Liver (tissue), 9 donors: Measurements from ENCODE around the gene FLAD1. TPM values are rescaled to one million over a fixed set of nuclear protein-coding genes. Genes with fewer than 3 reads are reported as not detected.

Experiments
- DNase-seq: peaks from one replicate; pipeline ENCODE4 v3.0.0-alpha.2; 2017; ENCODE audit warnings: low spot score
- H3K27ac ChIP-seq, 2 donors: one replicate each; pipeline ENCODE4 v1.7.0; 2013; ENCODE audit warnings: inconsistent platforms in 2 of 2, low read length in 2 of 2, control low read depth in 1 of 2, low read depth in 1 of 2, mild to moderate bottlenecking in 1 of 2
- H3K27me3 ChIP-seq, 4 donors: one replicate each; pipeline versions ENCODE4 v1.6.1 to v1.7.0; 2013; ENCODE audit warnings: low read length in 3 of 4, inconsistent platforms in 1 of 4, mild to moderate bottlenecking in 1 of 4, moderate library complexity in 1 of 4; ENCODE audit not compliant: control insufficient read depth in 4 of 4, insufficient read depth in 4 of 4
- H3K36me3 ChIP-seq, 4 donors: one replicate each; pipeline versions ENCODE4 v1.6.1 to v1.7.0; 2013; ENCODE audit warnings: low read length in 3 of 4, mild to moderate bottlenecking in 3 of 4, low read depth in 1 of 4, moderate library complexity in 1 of 4; ENCODE audit not compliant: control insufficient read depth in 4 of 4, insufficient read depth in 3 of 4
- H3K4me1 ChIP-seq, 4 donors: one replicate each; pipeline versions ENCODE4 v1.6.1 to v1.7.0; 2013; ENCODE audit warnings: low read length in 3 of 4, mild to moderate bottlenecking in 3 of 4, moderate library complexity in 1 of 4; ENCODE audit not compliant: control insufficient read depth in 4 of 4, insufficient read depth in 4 of 4
- H3K4me3 ChIP-seq, 3 donors: one replicate each; pipeline versions ENCODE4 v1.6.1 to v1.7.0; 2013; ENCODE audit warnings: low read length in 3 of 3, control low read depth in 1 of 3, low read depth in 1 of 3, mild to moderate bottlenecking in 1 of 3
- H3K9ac ChIP-seq, 2 donors: one replicate each; pipeline ENCODE4 v1.7.0; 2013; ENCODE audit warnings: low read length in 2 of 2, mild to moderate bottlenecking in 2 of 2, moderate library complexity in 2 of 2, control low read depth in 1 of 2, low read depth in 1 of 2
- H3K9me3 ChIP-seq, 4 donors: one replicate each; pipeline versions ENCODE4 v1.6.1 to v1.7.0; 2013; ENCODE audit warnings: low read length in 3 of 4; ENCODE audit not compliant: control insufficient read depth in 4 of 4
- ATF3 ChIP-seq: IDR thresholded peaks from 2 replicates; pipeline ENCODE4 v1.6.1; 2016; ENCODE audit warnings: antibody characterized with exemption
- CTCF ChIP-seq: fragments of 150-350 bp; IDR thresholded peaks from 2 replicates; pipeline ENCODE4 v1.5.1; 2017; ENCODE audit warnings: improper control_type of control experiment, low read depth, low read length; ENCODE audit not compliant: missing input control
- EGR1 ChIP-seq, 2 donors: IDR thresholded peaks; 2 replicates each; pipeline ENCODE4 v1.6.1; 2016 to 2018; ENCODE audit warnings: antibody characterized with exemption in 2 of 2, low read depth in 2 of 2
- FOXA1 ChIP-seq: IDR thresholded peaks from 2 replicates; pipeline ENCODE4 v1.6.1; 2016; ENCODE audit warnings: antibody characterized with exemption
- FOXA2 ChIP-seq: IDR thresholded peaks from 2 replicates; pipeline ENCODE4 v1.6.1; 2016; ENCODE audit warnings: antibody characterized with exemption
- GABPA ChIP-seq, 2 donors: IDR thresholded peaks in 1 of 2; conservative IDR thresholded peaks in 1 of 2; 2 replicates each; pipeline ENCODE4 v1.6.1; 2016; ENCODE audit warnings: antibody characterized with exemption in 2 of 2, mild to moderate bottlenecking in 1 of 2, moderate library complexity in 1 of 2
- HNF4A ChIP-seq, 2 donors: conservative IDR thresholded peaks; 2 replicates each; pipeline ENCODE4 v1.6.1; 2016; ENCODE audit warnings: antibody characterized with exemption in 2 of 2, mild to moderate bottlenecking in 2 of 2
- HNF4G ChIP-seq: IDR thresholded peaks from 2 replicates; pipeline ENCODE4 v1.6.1; 2016; ENCODE audit warnings: antibody characterized with exemption
- JUND ChIP-seq, 2 donors: IDR thresholded peaks; 2 replicates each; pipeline ENCODE4 v1.6.1; 2016; ENCODE audit warnings: antibody characterized with exemption in 2 of 2
- MAX ChIP-seq: IDR thresholded peaks from 2 replicates; pipeline ENCODE4 v1.6.1; 2016; ENCODE audit warnings: antibody characterized with exemption
- NR2F2 ChIP-seq: IDR thresholded peaks from 2 replicates; pipeline ENCODE4 v1.6.1; 2016; ENCODE audit warnings: antibody characterized with exemption
- RAD21 ChIP-seq, 2 donors: IDR thresholded peaks; 2 replicates each; pipeline ENCODE4 v1.6.1; 2016; ENCODE audit warnings: antibody characterized with exemption in 2 of 2, mild to moderate bottlenecking in 2 of 2
- REST ChIP-seq: IDR thresholded peaks from 2 replicates; pipeline ENCODE4 v1.6.1; 2016; ENCODE audit warnings: antibody characterized with exemption, mild to moderate bottlenecking
- RXRA ChIP-seq, 2 donors: IDR thresholded peaks; 2 replicates each; pipeline ENCODE4 v1.6.1; 2017 to 2018; ENCODE audit warnings: antibody characterized with exemption in 2 of 2, mild to moderate bottlenecking in 1 of 2
- TAF1 ChIP-seq: conservative IDR thresholded peaks from 2 replicates; pipeline ENCODE4 v1.6.1; 2016; ENCODE audit warnings: antibody characterized with exemption, mild to moderate bottlenecking
- YY1 ChIP-seq: IDR thresholded peaks from 2 replicates; pipeline ENCODE4 v1.6.1; 2016; ENCODE audit warnings: antibody characterized with exemption, mild to moderate bottlenecking
- ZBTB33 ChIP-seq: IDR thresholded peaks from 2 replicates; pipeline ENCODE4 v1.6.1; 2016; ENCODE audit warnings: antibody characterized with exemption
- WGBS: extraction: QIAGEN DNeasy Blood & Tissue Kit; methylation state at CpG from one replicate; pipeline ENCODE4 v1.1.7; 2013; 5-methylcytosine and 5-hydroxymethylcytosine counted together
- polyA plus RNA-seq, 2 donors: library from polyadenylated mRNA; stranded (reverse) in 1 of 2; unstranded in 1 of 2; fragments of 200-250 nt in 1 of 2; fragments of >200 nt in 1 of 2; fragmentation: Nextera tagmentation in 1 of 2; extraction: Ambion mirVana in 1 of 2; gene quantifications; one replicate each; pipeline versions ENCODE4 v1.2.1 to v1.2.3, GENCODE V29; 2013 to 2015
- total RNA-seq, 2 donors: library from RNA; depleted of rRNA; stranded (reverse); fragments of >200 nt; gene quantifications; one replicate each; pipeline ENCODE4 v1.2.3, GENCODE V29; 2014
- donor health status: healthy.
- donor health status: healthy.
- donor health status: healthy.
- donor health status: healthy.
- donor health status: healthy.

FLAD1 gene
- total and polyA plus RNA-seq, 4 donors: 10.4 to 31.6 (median 22.5) TPM

GRCh38 chr1:154992721-154993571 lies 9.8 kb downstream of the FLAD1 start:
- peaks cover 2 to 20% (median 8%) of the 10 kb centered on the region in 4 donors for H3K4me1 ChIP-seq
- H3K9ac ChIP-seq: no peak overlapping the region
- no peaks in the 10 kb centered on the region for H3K9me3 ChIP-seq
- H3K27ac ChIP-seq: no peak overlapping the region
- no peak overlapping the region for H3K4me3 ChIP-seq
- TF ChIP-seq REST (no peak), HNF4A (conservative IDR thresholded peaks at IDR 0.05) (no peak), NR2F2 (no peak), MAX (no peak), RAD21 (IDR thresholded peaks at IDR 0.05) (no peak), TAF1 (no peak), CTCF (no peak), JUND (IDR thresholded peaks at IDR 0.05) (no peak), EGR1 (IDR thresholded peaks at IDR 0.05; ENCODE audit: low read depth in 2 of 2) (no peak), FOXA2 (no peak), ZBTB33 (no peak), YY1 (no peak), FOXA1 (no peak), ATF3 (no peak), RXRA (IDR thresholded peaks at IDR 0.05) (no peak), HNF4G (no peak), GABPA (IDR thresholded peaks at IDR 0.05 in 1 of 2, conservative IDR thresholded peaks at IDR 0.05 in 1 of 2) (no peak)
- no peaks in the 10 kb centered on the region for H3K27me3 ChIP-seq
- no peak for DNase-seq
- H3K36me3 ChIP-seq: peaks cover 0 to 9% (median 5%) of the 10 kb centered on the region in 4 donors
- whole genome bisulfite sequencing: 93% methylated on average over 14 of the region's 14 CpGs
